ENCODE results near the gene ZKSCAN4. TPM values are rescaled to one million over a fixed set of nuclear protein-coding genes. Genes with fewer than 3 reads are reported as not detected.

Gene ZKSCAN4
- total RNA-seq, 2 donors from 2014 or later: 1.6 to 1.7 TPM

GRCh38 chr6:28226460-28226859, 25.6 kb downstream of the ZKSCAN4 start:
- H3K27ac Mint-ChIP-seq: no peak overlapping the region
- peaks cover 10% of the 10 kb centered on the region for H3K36me3 Mint-ChIP-seq (ENCODE audit: low read depth)
- no peak overlapping the region for H3K4me3 Mint-ChIP-seq
- H3K27me3 Mint-ChIP-seq: peaks cover 22% of the 10 kb centered on the region
- no peaks in the 10 kb centered on the region for H3K9me3 Mint-ChIP-seq
- H3K4me1 Mint-ChIP-seq: peaks cover 8% of the 10 kb centered on the region
- ATAC-seq (replicated peaks): no peak

GRCh38 chr6:28225056-28225834, 26.8 kb downstream of the ZKSCAN4 start, which contains the start of gene ZSCAN9:
TSS of gene ZSCAN9 (plus strand) at chr6:28225275. CDS start at chr6:28227085, 1,810 bp downstream.
- Mint-ChIP-seq H3K9me3 (no peaks in the 10 kb centered on the region), H3K27me3 (peaks cover 29% of the 10 kb centered on the region), H3K4me1 (peaks cover 8% of the 10 kb centered on the region), H3K36me3 (ENCODE audit: low read depth) (peaks cover 10% of the 10 kb centered on the region), H3K27ac (peak within 1 kb of the TSS; percentile 61), H3K4me3 (peak within 1 kb of the TSS; percentile 78)
- peak; percentile 65 for ATAC-seq (replicated peaks)

- Mint-ChIP-seq H3K4me3 (peak overlapping the region; percentile 78), H3K27ac (peak overlapping the region; percentile 61), H3K27me3 (peaks cover 32% of the 10 kb centered on the region), H3K36me3 (ENCODE audit: low read depth) (peaks cover 5% of the 10 kb centered on the region), H3K4me1 (peaks cover 8% of the 10 kb centered on the region), H3K9me3 (no peaks in the 10 kb centered on the region)
- no peak for ATAC-seq (replicated peaks)
Measured at GRCh38 chr6:28224131-28225055, 27.7 kb downstream of the ZKSCAN4 start.

GRCh38 chr6:28220257-28221133, 31.6 kb downstream of the ZKSCAN4 start:
- peaks cover 56% of the 10 kb centered on the region for H3K27me3 Mint-ChIP-seq
- no peak overlapping the region for H3K27ac Mint-ChIP-seq
- no peak for ATAC-seq (replicated peaks)
- H3K4me3 Mint-ChIP-seq: no peak overlapping the region
- no peaks in the 10 kb centered on the region for H3K9me3 Mint-ChIP-seq
- peaks cover 8% of the 10 kb centered on the region for H3K4me1 Mint-ChIP-seq
- no peaks in the 10 kb centered on the region for H3K36me3 Mint-ChIP-seq (ENCODE audit: low read depth)

GRCh38 chr6:28218312-28219248, 33.5 kb downstream of the ZKSCAN4 start:
- Mint-ChIP-seq H3K9me3 (no peaks in the 10 kb centered on the region), H3K27ac (no peak overlapping the region), H3K4me3 (peak overlapping the region; percentile 73), H3K36me3 (ENCODE audit: low read depth) (no peaks in the 10 kb centered on the region), H3K27me3 (peaks cover 57% of the 10 kb centered on the region), H3K4me1 (no peaks in the 10 kb centered on the region)
- peak; percentile 86 for ATAC-seq (replicated peaks)

GRCh38 chr6:28217890-28218289, 34.2 kb downstream of the ZKSCAN4 start:
- Mint-ChIP-seq H3K4me3 (peak overlapping the region; percentile 73), H3K9me3 (no peaks in the 10 kb centered on the region), H3K4me1 (peaks cover under 1% of the 10 kb centered on the region), H3K36me3 (ENCODE audit: low read depth) (no peaks in the 10 kb centered on the region), H3K27me3 (peaks cover 58% of the 10 kb centered on the region), H3K27ac (no peak overlapping the region)
- no peak for ATAC-seq (replicated peaks)

- peaks cover 13% of the 10 kb centered on the region for H3K4me1 Mint-ChIP-seq
- no peaks in the 10 kb centered on the region for H3K9me3 Mint-ChIP-seq
- H3K27ac Mint-ChIP-seq: no peak overlapping the region
- H3K27me3 Mint-ChIP-seq: peaks cover 57% of the 10 kb centered on the region
- H3K36me3 Mint-ChIP-seq (ENCODE audit: low read depth): no peaks in the 10 kb centered on the region
- ATAC-seq (replicated peaks): no peak
- no peak overlapping the region for H3K4me3 Mint-ChIP-seq
Measured at GRCh38 chr6:28215425-28215824, 36.6 kb downstream of the ZKSCAN4 start.

GRCh38 chr6:28213213-28213523, 38.9 kb downstream of the ZKSCAN4 start:
- peaks cover 68% of the 10 kb centered on the region for H3K27me3 Mint-ChIP-seq
- no peaks in the 10 kb centered on the region for H3K36me3 Mint-ChIP-seq (ENCODE audit: low read depth)
- H3K4me1 Mint-ChIP-seq: peaks cover 13% of the 10 kb centered on the region
- peak overlapping the region; percentile 69 for H3K4me3 Mint-ChIP-seq
- H3K9me3 Mint-ChIP-seq: no peaks in the 10 kb centered on the region
- no peak for ATAC-seq (replicated peaks)
- peak overlapping the region; percentile 10 for H3K27ac Mint-ChIP-seq

GRCh38 chr6:28212510-28213212, 39.4 kb downstream of the ZKSCAN4 start:
- Mint-ChIP-seq H3K36me3 (ENCODE audit: low read depth) (peaks cover 1% of the 10 kb centered on the region), H3K27ac (peak overlapping the region; percentile 10)

GRCh38 chr6:28211840-28212509, 40.1 kb downstream of the ZKSCAN4 start:
- peaks cover 19% of the 10 kb centered on the region for H3K4me1 Mint-ChIP-seq
- no peaks in the 10 kb centered on the region for H3K9me3 Mint-ChIP-seq
- ATAC-seq (replicated peaks): no peak
- H3K27ac Mint-ChIP-seq: peak overlapping the region; percentile 10
- peaks cover 73% of the 10 kb centered on the region for H3K27me3 Mint-ChIP-seq
- peaks cover 6% of the 10 kb centered on the region for H3K36me3 Mint-ChIP-seq (ENCODE audit: low read depth)
- peak overlapping the region; percentile 69 for H3K4me3 Mint-ChIP-seq

More at GRCh38 chr6:28212510-28213212, 39.4 kb downstream of the ZKSCAN4 start:
- Mint-ChIP-seq H3K27me3 (peaks cover 70% of the 10 kb centered on the region), H3K4me1 (peaks cover 14% of the 10 kb centered on the region), H3K4me3 (peak overlapping the region; percentile 69), H3K9me3 (no peaks in the 10 kb centered on the region)
- peak; percentile 84 for ATAC-seq (replicated peaks)

- H3K27ac Mint-ChIP-seq: no peak overlapping the region
- no peak for ATAC-seq (replicated peaks)
- no peak overlapping the region for H3K4me3 Mint-ChIP-seq
- peaks cover 6% of the 10 kb centered on the region for H3K36me3 Mint-ChIP-seq (ENCODE audit: low read depth)
- H3K9me3 Mint-ChIP-seq: no peaks in the 10 kb centered on the region
- peaks cover 19% of the 10 kb centered on the region for H3K4me1 Mint-ChIP-seq
- peaks cover 69% of the 10 kb centered on the region for H3K27me3 Mint-ChIP-seq
Measured at GRCh38 chr6:28209753-28210535, 42.1 kb downstream of the ZKSCAN4 start.

Measured in activated T-helper 17 cell treated with anti-CD3 and anti-CD28 coated beads, Interleukin-2, amount 50 U/mL, for 72 hours (primary cell).